NCI-H187 (cell line): ENCODE results near the gene ASB15.
"Not testable (repeated sequence)": the region's sequence is repeated elsewhere in the genome, so short reads cannot be mapped to it uniquely, and the experiment has no call there.

Experiments
- DNase-seq, 2 experiments: peaks; one replicate each; lab custom pipeline; 2025; lab: John Stamatoyannopoulos, UW

The ASB15 gene

DNA sequence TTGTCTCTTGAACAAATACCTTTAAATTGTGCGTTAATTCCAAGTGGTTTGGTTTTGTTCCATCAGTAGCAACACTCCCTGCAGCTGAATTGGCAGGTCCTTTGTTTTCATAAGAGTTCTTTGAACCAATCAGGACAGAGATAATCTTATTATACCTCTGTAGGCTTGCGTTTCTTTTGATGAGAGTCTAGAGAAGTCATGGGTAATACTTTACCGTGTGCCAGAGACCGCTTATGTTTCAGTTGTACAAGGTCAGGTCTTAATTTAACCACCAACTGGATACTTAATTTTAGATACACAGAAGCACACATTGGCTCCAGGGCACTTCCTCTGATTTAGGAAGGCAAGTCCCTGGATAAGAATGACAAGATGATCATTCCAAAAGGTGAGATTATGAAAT, at the start of gene ASB15:
Gene ASB15, plus strand, starts transcription at position 292 of the 400 bp plus-strand sequence. CDS start 12,682 bp downstream, outside the sequence.
- no peak for DNase-seq

GRCh38 chr7:123552134-123552533, 49.5 kb upstream of the ASB15 start:
- DNase-seq, result not testable (repeated sequence)

DNA sequence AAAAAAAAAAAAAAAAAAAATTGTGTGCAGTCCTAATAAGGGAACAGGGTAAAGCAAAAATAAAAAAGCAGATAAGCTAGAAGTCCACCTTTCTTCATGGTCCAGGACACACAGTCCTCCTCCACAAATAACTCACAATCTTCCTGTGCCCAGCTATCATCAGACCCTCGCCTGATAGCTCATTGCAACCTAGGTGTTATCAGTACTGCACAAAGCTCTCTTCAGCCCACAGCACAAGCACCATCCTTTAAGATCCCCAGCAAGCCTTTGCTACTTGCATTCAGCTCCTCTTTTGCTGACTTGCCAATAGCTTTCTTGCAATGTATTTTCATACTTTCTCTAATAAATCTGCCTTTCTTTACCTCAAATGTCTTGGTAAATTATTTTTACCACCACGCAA, 49.0 kb upstream of the ASB15 start:
- DNase-seq, result no peak

DNA sequence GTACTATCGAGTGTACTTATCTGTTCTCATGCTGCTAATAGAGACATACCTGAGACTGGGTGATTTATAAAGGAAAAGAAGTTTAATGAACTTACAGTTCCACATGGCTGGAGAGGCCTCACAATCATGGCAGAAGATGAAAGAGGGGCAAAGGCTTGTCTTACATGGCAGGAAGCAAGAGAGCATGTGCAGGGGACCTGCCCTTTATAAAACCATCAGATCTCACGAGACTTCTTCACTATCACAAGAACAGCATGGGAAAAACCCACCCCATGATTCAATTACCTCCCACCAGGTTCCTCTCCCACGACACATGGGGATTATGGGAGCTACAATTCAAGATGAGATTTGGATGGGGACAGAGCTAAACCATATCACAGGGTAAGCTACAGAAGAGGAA, 48.5 kb upstream of the ASB15 start:
- DNase-seq, result no peak

GRCh38 chr7:123555484-123555883, 46.1 kb upstream of the ASB15 start:
- DNase-seq, result no peak

- DNase-seq, result no peak
Observed at GRCh38 chr7:123557016-123557397, 44.6 kb upstream of the ASB15 start.

DNA sequence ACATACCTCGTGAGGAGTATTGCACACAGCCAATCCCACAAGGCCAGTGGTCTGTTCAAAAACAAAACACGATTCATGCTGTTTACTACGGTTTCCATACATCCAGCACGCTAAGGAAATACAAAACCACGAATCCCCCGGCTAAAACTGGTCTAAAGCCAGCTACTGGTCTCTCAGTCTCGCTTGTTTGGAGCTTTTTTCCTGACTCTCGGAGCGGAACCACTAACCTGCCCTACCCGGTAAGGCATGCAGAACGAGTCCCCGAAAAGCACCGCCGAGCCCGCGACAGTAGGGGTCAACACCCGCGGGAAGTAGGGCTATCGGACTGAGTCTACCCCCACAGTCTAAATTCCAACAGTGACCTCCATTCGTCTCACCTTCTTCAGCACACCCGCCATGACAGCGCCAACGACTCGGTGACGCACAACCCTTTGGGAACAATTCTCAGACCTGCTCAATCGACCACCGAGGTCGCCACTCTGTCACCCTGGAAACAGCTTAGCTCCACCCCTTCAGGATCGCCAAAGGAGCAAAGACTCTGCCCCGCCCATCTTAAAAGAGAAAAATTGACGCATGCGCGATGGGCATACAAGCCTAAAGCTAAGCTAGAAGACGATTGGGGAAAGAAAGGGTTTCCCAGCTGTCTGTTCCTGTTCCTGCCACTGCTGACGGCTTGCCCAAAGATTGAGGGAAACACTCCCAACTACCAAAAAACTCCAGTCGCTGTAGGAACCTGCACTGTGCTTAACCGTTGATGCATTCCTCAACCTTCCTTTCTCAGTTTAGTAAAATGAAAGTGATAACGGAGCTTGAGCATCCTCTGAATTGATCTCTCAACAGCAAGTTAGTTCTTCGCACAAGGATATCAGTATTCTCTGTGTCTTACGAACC, 44.0 kb upstream of the ASB15 start, which contains the start of gene NDUFA5:
Gene NDUFA5, minus strand, starts transcription at position 421 of the 891 bp plus-strand sequence. Its CDS starts 23 bp downstream, at position 398.
- peak; percentile 99 for DNase-seq

GRCh38 chr7:123558289-123558874, 43.2 kb upstream of the ASB15 start:
- no peak for DNase-seq

DNA sequence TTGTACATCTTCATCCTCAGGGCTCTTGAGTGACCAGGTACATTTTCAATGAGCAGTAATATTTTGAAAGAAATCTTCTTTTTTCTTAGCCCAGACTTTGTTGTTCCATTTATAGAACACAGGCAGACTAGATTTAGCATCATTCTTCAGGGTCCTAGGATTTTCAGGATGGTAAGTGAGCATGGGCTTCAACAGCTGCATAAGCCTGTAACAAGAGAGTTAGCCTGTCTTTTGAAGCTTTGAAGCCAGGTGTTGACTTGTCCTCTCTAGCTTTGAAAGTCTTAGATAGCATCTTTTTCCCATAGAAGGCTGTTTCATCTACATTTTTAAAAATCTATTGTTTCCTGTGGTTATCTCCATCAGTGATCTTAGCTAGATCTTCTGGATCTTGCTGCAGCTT, 39.5 kb upstream of the ASB15 start:
- DNase-seq, result no peak

- DNase-seq, result no peak
Observed at GRCh38 chr7:123569352-123570010, 32.1 kb upstream of the ASB15 start.

DNA sequence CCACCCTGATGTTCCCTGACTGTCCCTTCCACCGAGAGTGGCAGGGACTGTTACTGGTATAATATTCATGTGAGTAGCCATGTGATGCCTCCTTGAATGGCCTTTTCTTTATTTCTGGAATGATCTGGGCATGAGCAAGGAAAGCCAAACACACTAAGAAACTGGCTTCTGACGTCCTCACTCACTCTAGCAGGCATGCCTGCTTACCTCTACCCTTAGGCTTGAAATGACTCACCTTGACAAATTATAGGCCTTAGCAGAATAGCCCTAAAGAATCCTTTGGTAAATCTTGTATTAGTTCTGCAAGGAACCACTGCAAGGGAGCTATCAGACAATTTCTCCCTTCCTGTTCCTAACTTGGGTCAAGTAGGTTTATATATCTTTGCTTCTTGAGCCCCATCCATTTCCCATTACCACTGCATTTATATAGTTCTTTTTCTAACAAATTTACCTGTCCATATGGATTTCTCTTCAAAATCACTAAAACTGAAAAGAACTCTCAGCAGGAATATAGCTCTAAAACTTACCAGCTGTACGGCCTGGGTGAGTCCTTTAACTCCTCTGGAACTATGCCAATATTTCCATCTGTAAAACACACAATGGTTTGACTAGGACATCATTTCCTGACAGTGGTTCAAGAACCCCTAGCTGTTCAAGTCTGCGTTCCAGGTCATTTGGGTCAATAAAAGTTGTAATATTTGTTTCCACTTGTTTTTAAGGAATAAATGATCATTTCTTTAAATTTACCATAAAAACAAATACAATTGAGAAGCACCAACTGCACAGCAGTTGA, 31.0 kb upstream of the ASB15 start:
- DNase-seq, result no peak

- no peak for DNase-seq
Observed at GRCh38 chr7:123571187-123571586, 30.4 kb upstream of the ASB15 start.

DNA sequence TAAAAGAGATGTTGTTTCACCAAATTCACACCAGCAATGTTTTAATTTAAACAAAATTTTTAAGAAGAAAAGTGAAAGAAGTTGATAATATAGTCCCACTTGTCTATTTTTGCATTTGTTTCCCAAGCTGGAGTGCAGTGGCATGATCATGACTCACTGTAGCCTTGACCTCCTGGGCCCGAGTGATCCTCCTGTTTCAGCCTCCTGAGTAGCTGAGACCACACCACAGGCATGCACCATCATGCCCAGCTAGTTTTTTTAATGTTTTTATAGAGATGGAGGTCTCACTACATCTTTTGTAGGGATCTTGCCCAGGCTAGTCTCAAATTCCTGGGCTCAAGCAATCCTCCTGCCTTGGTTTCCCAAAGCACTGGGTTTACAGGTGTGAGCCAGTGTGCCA, 29.9 kb upstream of the ASB15 start:
- no peak for DNase-seq

DNA sequence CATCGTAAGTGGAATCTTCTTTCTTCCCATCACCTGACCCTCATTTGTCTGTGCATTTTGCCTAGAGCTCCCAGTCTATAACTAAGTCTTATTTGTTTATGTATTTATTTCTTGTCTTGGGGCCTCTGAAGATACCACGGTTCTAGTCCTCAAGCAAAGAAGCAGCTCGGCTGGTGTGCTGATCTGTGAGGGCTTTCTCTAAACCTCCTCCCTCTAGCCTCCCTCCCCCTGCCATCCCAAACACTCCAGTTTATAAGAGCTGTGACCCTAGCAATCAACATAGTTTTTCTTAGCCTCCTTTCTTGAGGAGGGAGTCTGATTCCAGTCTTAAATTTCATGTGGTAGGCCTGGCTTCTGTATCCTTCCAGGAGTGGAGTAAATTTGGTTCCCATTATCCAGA, 28.3 kb upstream of the ASB15 start:
- no peak for DNase-seq

DNA sequence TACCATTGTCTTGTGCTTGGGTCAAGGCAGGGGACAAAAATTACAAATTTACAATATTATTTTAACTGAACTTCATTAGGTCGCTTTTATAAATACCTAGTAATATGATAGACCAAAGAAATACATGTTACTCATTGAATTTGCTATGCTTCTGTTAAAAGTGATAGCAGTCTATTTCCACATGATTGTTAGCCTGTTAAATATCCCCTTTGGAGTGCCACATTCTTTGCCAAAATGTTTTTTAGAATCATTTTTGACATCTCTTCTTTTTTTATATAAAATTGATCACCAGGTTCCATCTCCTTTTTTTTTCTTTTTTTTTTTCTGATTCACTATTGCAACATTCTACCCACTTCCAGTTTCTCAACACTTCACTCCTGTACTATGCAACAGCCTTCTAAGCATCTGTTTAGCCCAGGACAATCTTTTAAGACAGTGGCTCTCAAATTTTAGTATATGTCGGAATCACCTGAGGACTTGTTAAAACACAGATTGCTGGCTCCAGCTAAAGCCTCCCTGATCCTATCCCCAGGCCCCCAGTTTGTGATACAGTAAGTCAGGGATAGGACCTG, 27.6 kb upstream of the ASB15 start:
- no peak for DNase-seq

- no peak for DNase-seq
Observed at GRCh38 chr7:123579416-123579815, 22.2 kb upstream of the ASB15 start.

DNA sequence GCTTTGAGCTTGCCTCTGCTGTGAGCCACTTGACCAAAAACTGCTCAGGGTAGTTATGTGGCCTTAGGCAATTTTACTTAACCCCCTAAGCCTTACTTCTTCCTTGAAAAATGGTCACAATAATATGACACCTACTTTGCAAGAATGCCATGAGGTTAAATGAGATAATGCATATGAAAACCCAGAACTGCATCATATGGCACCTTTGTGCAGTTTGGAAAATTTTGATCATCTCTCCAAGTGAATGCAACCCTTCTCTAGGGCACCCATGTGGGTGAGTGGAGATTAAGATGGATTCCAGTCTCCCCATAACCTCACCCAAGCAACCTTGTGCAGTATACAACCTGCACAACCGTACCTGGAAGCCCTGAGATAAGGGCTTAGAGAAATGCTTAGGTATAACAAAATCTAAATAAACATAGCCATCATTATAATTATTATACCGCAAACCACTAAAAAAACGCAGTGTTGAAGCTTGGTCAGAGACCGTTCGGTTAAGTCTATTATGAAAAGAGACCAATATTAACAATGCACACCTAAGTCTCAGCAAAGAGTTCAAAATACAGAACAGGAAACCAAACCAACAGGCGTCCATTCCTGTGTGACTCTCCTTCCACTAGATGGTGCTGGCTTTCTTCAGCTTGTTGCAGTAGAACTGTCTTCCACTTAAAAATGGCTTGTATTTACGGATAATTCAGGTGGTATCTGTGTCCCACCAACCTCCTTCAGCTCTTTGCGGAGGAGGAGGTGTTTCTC, 21.0 kb upstream of the ASB15 start:
- peak in 1 of 2 experiments; percentile 5 for DNase-seq

DNA sequence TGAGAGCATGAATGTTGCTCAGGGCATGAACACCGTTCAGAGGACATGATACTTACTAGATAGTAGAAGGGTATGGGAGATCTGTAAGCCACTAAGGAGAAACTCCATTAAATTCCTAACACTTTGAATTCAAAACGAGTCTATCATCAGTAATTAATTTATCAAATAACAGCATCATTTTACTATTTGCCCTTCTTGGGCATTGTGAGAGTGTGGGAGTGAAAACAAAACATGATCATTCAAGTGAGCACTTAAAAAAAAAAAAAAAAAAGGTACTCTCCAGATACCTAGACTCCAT, 20.5 kb upstream of the ASB15 start:
- DNase-seq, result no peak

GRCh38 chr7:123583821-123584220, 17.8 kb upstream of the ASB15 start:
- no peak for DNase-seq

- no peak for DNase-seq
Observed at GRCh38 chr7:123588376-123588775, 13.2 kb upstream of the ASB15 start.

- peak; percentile 66 to 86 for DNase-seq
Observed at GRCh38 chr7:123594813-123595241, 6.8 kb upstream of the ASB15 start.
